HL-60 (cell line): ENCODE measurements around the gene C16orf82.
"Not testable (repeated sequence)": the region's sequence is repeated elsewhere in the genome, so short reads cannot be mapped to it uniquely, and the experiment has no call there.

ENCODE experiments used
- DNase-seq, 2 experiments: peaks; one replicate each; pipeline ENCODE4 v3.0.0-alpha.2; 2010 to 2020; ENCODE audit warnings: low read depth in 1 of 2, low spot score in 1 of 2
- H3K27ac ChIP-seq: fragments of 250-450 bp; sonication (Bioruptor Pico); replicated peaks from 2 replicates; pipeline ENCODE4 v1.5.1; 2020; ENCODE audit warnings: mild to moderate bottlenecking, moderate library complexity
- H3K27me3 ChIP-seq: fragments of 250-450 bp; sonication (Bioruptor Pico); 2 replicates; pipeline ENCODE4 v1.5.1; 2021; ENCODE audit warnings: mild to moderate bottlenecking, moderate library complexity; ENCODE audit not compliant: insufficient read depth, poor library complexity, severe bottlenecking
- H3K4me3 ChIP-seq: replicated peaks from 2 replicates; pipeline ENCODE4 v1.5.1; 2011; ENCODE audit warnings: mild to moderate bottlenecking, control low read depth, low read length; ENCODE audit not compliant: insufficient read depth
- GABPA ChIP-seq: IDR thresholded peaks from 2 replicates; pipeline ENCODE4 v1.6.1; 2012; ENCODE audit warnings: low read depth
- POLR2AphosphoS5 ChIP-seq: IDR thresholded peaks from 2 replicates; pipeline ENCODE4 v1.6.1; 2012; ENCODE audit warnings: low read depth
- REST ChIP-seq: IDR thresholded peaks from 2 replicates; pipeline ENCODE4 v1.6.1; 2012; ENCODE audit warnings: low read depth; ENCODE audit not compliant: insufficient replicate concordance
- SPI1 ChIP-seq: IDR thresholded peaks from 2 replicates; pipeline ENCODE4 v1.6.1; 2012; ENCODE audit warnings: low read depth, mild to moderate bottlenecking, borderline replicate concordance
- TF ChIP-seq, protein P1 (sequence below): IDR thresholded peaks from one replicate; pipeline ENCODE4 v1.5.1; 2011; ENCODE audit warnings: low read length, control low read depth, inconsistent platforms; ENCODE audit not compliant: insufficient read depth

C16orf82 gene

GRCh38 chr16:27084307-27085028 lies 17.7 kb downstream of the C16orf82 start:
- no peak overlapping the region for H3K4me3 ChIP-seq
- no peak overlapping the region for H3K27ac ChIP-seq
- no peaks in the 10 kb centered on the region for H3K27me3 ChIP-seq
- TF ChIP-seq GABPA (no peak), POLR2AphosphoS5 (no peak), SPI1 (no peak), REST (no peak)
- TF ChIP-seq, protein P1, sequence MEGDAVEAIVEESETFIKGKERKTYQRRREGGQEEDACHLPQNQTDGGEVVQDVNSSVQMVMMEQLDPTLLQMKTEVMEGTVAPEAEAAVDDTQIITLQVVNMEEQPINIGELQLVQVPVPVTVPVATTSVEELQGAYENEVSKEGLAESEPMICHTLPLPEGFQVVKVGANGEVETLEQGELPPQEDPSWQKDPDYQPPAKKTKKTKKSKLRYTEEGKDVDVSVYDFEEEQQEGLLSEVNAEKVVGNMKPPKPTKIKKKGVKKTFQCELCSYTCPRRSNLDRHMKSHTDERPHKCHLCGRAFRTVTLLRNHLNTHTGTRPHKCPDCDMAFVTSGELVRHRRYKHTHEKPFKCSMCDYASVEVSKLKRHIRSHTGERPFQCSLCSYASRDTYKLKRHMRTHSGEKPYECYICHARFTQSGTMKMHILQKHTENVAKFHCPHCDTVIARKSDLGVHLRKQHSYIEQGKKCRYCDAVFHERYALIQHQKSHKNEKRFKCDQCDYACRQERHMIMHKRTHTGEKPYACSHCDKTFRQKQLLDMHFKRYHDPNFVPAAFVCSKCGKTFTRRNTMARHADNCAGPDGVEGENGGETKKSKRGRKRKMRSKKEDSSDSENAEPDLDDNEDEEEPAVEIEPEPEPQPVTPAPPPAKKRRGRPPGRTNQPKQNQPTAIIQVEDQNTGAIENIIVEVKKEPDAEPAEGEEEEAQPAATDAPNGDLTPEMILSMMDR = no peak
- DNase-seq = no peak

GRCh38 chr16:27085182-27085581 lies 18.5 kb downstream of the C16orf82 start:
- Histone ChIP-seq H3K27me3 (no peaks in the 10 kb centered on the region), H3K27ac (no peak overlapping the region), H3K4me3 (no peak overlapping the region)
- no peak for DNase-seq
- TF ChIP-seq SPI1 (no peak), REST (no peak), GABPA (no peak), POLR2AphosphoS5 (no peak)
- TF ChIP-seq, protein P1 = no peak

- DNase-seq, H3K27me3 ChIP-seq, H3K4me3 ChIP-seq, H3K27ac ChIP-seq: not testable (repeated sequence)
Measured at GRCh38 chr16:27086031-27086430, 19.3 kb downstream of the C16orf82 start.

DNA sequence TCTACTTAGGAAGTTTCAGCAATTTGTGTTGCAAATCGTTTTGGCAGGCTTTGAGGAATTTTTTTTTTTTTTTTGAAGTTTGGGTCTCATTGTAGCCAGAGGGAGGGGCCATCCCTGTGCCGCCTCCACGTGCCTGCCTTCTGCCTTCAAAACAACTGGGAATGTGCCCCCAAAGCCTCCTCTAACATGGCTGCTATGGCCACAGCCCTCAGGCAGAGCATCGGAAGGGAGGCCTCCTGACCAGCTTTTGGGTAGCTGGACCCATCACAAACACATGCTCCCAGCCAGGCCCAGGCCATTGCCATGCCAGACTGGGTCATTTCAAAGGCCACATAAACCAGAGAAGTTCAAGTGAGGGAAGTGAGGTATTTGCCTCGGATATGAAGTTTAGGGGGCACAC lies 21.5 kb downstream of the C16orf82 start:
- DNase-seq = no peak

More for the DNA sequence above, 21.5 kb downstream of the C16orf82 start:
- H3K27ac ChIP-seq = no peak overlapping the region
- H3K4me3 ChIP-seq = no peak overlapping the region
- H3K27me3 ChIP-seq = no peaks in the 10 kb centered on the region
- TF ChIP-seq REST (no peak), POLR2AphosphoS5 (no peak), GABPA (no peak), SPI1 (no peak)
- TF ChIP-seq, protein P1 = no peak
